ENCODE data around the gene FXYD3.

The FXYD3 gene

DNA sequence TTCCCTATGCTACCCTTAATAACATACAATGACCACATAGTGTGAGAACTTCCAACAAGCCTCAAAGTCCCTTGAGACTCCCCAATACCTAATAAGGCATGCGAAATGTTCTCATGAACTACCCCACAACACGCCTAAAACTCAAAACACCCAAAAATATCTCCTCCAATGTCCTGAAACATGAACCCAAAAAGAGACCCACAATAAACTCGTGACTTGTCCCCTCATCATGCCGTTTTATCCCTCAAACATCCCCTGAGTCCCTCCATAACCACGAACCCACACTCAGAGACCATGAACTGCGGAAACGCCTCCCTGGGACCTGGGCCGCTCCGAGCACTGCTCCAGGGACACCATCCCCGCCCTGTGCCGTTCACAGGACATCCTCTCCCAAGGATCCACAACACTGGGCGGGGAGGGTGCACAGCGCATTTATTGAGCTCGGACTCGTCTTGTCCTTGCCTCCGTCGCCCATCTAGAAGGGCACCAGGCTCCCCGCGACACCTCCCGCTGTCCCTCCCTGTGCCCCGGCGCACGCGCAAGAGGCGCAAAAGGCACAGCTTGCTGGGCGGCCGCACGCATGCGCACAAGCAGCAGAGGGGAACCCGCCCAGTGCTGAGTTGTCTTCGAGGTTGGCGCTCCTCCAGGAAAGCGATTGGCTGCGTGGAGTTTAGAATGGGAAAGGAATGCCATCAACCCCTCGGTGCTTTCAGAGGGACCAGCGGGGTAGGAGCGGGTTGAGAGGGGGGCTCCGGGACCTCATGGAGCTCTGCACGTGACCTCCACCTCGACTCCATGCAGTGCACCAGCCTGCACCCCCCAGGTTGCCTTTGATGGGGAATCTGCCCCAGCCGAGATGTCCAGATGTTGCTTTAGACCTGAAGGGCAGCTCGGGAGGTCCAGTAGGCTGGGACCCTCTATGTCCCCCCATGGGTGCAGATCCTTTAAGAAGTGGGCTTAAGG lies 8.8 kb downstream of the FXYD3 start:
- Histone ChIP-seq H3K4me1 (peaks cover 14 to 67% (median 33%) of the 10 kb centered on the region in 4 donors), H3K4me3 (peak overlapping the region; percentile 58 to 61), H3K36me3 (peaks cover 0 to 5% (median 0%) of the 10 kb centered on the region in 3 donors), H3K9me3 (no peaks in the 10 kb centered on the region), H3K27me3 (no peaks in the 10 kb centered on the region), H3K27ac (peak overlapping the region; percentile 90 to 95)
- intact Hi-C loops (cut with DNase I; ENCODE audit: low total_unique reads): loop anchor here (10.0 kb wide), 1 partner anchor 590 kb away; the partner anchor contains the start of gene KMT2B
- peak; percentile 96 to 97 for DNase-seq
- TF ChIP-seq, protein P1, sequence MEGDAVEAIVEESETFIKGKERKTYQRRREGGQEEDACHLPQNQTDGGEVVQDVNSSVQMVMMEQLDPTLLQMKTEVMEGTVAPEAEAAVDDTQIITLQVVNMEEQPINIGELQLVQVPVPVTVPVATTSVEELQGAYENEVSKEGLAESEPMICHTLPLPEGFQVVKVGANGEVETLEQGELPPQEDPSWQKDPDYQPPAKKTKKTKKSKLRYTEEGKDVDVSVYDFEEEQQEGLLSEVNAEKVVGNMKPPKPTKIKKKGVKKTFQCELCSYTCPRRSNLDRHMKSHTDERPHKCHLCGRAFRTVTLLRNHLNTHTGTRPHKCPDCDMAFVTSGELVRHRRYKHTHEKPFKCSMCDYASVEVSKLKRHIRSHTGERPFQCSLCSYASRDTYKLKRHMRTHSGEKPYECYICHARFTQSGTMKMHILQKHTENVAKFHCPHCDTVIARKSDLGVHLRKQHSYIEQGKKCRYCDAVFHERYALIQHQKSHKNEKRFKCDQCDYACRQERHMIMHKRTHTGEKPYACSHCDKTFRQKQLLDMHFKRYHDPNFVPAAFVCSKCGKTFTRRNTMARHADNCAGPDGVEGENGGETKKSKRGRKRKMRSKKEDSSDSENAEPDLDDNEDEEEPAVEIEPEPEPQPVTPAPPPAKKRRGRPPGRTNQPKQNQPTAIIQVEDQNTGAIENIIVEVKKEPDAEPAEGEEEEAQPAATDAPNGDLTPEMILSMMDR (IDR thresholded peaks at IDR 0.05): peak in 1 of 2 experiments; percentile 5

DNA sequence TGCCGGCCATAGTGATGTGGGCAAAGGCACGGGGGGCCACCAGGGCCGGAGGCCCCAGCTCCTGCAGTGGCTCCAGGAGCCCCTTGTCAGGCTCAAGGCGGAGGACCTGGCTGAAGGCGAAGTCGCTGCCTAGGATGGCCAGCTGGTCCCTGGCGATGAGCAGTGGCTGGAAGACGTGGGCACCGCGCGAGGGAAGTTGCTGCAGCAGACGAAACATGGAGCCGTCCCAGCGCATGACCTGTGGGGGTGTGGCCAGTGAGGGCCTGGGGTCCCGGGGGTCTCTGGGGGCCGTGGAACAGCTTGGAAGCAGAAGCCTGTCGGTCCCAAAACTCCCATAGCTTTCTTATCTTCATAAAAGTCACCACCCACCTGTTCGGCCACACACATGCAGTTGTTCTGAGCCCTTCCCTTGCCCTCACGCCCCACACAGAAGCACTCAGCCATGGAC lies 9.7 kb downstream of the FXYD3 start:
- Histone ChIP-seq H3K4me1 (peaks cover 14 to 59% (median 33%) of the 10 kb centered on the region in 4 donors), H3K9me3 (no peaks in the 10 kb centered on the region), H3K27me3 (no peaks in the 10 kb centered on the region), H3K27ac (peak overlapping the region; percentile 90 to 95), H3K4me3 (no peak overlapping the region), H3K36me3 (peaks cover 0 to 5% (median 0%) of the 10 kb centered on the region in 3 donors)
- TF ChIP-seq, protein P1 (IDR thresholded peaks at IDR 0.05): no peak
- intact Hi-C loops (cut with DNase I; ENCODE audit: low total_unique reads): loop anchor here (10.0 kb wide), 1 partner anchor 590 kb away; the partner anchor contains the start of gene KMT2B
- DNase-seq: no peak

DNA sequence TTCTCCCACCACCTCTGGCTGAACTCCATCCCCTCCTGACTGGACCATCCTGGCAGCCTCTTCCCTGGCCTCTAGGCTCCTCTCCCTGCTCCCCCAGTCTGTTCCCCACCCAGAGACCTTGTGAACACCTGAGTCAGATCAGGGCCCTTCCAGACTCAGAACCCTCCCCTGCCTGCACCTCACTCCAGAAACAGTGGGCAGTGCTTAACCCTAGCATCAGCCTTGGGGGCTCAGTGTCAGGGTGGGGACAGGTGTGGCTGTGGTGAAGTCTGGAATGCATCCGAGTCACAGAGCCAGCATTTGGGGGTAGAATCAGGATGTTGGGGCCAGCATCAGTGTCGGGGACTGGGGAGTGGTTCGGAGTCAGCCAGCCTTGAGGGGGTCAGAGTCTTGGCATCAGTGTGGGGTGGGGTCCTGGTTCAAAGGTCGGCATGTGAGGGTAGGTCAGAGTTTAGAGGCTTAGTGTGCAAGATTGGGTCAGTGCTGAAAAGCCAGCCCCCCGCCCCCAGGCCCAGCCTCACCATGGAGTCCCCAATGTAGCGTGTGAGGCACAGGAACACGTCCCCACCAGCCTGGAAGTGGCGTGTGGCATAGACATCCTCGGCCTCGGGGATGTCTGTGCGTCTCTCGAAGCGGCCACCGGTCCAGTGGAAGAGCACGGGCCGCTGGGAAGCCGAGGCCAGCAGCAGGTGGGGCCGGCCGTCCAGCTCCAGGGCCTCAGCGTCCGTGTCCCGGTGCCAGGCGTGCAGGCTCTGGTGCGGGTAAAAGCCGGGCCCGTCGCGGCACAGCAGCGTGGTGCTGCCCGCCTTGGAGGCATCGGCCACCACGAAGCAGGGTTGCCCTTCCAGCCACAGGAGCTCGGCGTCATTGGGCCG lies 10.4 kb downstream of the FXYD3 start:
- TF ChIP-seq, protein P1 (IDR thresholded peaks at IDR 0.05): no peak
- Histone ChIP-seq H3K4me3 (peak overlapping the region; percentile 22 to 23), H3K4me1 (peaks cover 14 to 52% (median 33%) of the 10 kb centered on the region in 4 donors), H3K27ac (peak overlapping the region; percentile 90 to 95), H3K9me3 (no peaks in the 10 kb centered on the region), H3K27me3 (no peaks in the 10 kb centered on the region), H3K36me3 (peaks cover 0 to 5% (median 0%) of the 10 kb centered on the region in 3 donors)
- DNase-seq: no peak
- intact Hi-C loops (cut with DNase I; ENCODE audit: low total_unique reads): loop anchor here (10.0 kb wide), 1 partner anchor 589 kb away; the partner anchor contains the start of gene KMT2B

DNA sequence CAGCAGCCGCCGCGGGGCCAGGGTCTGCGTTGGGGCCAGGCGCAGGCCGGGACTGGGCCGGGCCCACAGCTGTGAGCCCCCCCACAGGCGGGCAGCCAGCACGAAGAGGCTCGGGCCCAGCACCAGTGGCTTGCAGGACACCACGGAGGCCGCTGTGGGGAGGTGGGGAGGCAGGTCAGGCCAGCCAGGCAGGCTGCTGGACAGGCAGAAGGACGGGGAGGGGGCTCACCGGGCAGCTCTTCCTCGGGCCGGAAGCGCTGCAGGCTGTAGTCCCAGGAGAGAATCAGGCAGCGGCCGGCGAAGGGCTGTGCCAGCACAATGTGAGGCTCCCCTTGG lies 11.0 kb downstream of the FXYD3 start:
- TF ChIP-seq, protein P1 (IDR thresholded peaks at IDR 0.05): no peak
- no peaks in the 10 kb centered on the region for H3K27me3 ChIP-seq
- peak in 1 of 2 donors; percentile 29 for DNase-seq
- no peaks in the 10 kb centered on the region for H3K36me3 ChIP-seq
- intact Hi-C loops (cut with DNase I; ENCODE audit: low total_unique reads): loop anchor here (10.0 kb wide), 1 partner anchor 588 kb away; the partner anchor contains the start of gene KMT2B
- peak overlapping the region; percentile 90 to 95 for H3K27ac ChIP-seq
- H3K9me3 ChIP-seq: no peaks in the 10 kb centered on the region
- peak overlapping the region; percentile 22 to 23 for H3K4me3 ChIP-seq
- H3K4me1 ChIP-seq: peaks cover 14 to 50% (median 33%) of the 10 kb centered on the region in 4 donors

DNA sequence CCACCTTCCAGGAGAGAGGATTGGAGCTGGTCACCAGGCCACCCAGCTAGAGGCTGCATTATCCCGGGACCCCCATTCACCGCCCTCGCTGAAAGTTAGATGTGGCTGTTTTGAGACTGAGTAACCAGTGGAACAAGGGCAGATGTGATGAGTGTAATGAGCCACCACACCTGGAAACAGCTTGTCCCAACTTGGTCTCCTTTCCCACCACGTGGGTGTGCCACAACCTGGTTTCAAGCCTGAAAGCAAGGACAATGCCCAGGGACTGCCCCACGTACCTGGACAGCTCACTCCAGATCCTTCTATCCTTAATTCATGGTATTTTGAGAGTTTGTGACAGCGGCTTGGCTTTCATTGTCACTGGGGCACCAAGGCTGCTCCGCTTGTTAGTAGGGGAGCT lies 12.2 kb downstream of the FXYD3 start:
- TF ChIP-seq, protein P1 (IDR thresholded peaks at IDR 0.05): no peak
- no peak for DNase-seq
- H3K4me1 ChIP-seq: peaks cover 7 to 42% (median 28%) of the 10 kb centered on the region in 4 donors

More for the DNA sequence above, 12.2 kb downstream of the FXYD3 start:
- H3K27me3 ChIP-seq: no peaks in the 10 kb centered on the region
- no peaks in the 10 kb centered on the region for H3K9me3 ChIP-seq
- no peak overlapping the region for H3K4me3 ChIP-seq
- H3K27ac ChIP-seq: peak overlapping the region in 1 of 2 donors; percentile 5
- intact Hi-C loops (cut with DNase I; ENCODE audit: low total_unique reads): loop anchor here (10.0 kb wide), 1 partner anchor 587 kb away; the partner anchor contains the start of gene KMT2B
- H3K36me3 ChIP-seq: no peaks in the 10 kb centered on the region

Measured in tibial artery (tissue), 4 donors.